HS-27A (cell line): ENCODE data around the gene SULT4A1.
"Not testable (repeated sequence)": the region's sequence is repeated elsewhere in the genome, so short reads cannot be mapped to it uniquely, and the experiment has no call there.

Experiments used
- DNase-seq: peaks from one replicate; pipeline ENCODE4 v3.0.0-alpha.2; 2012; ENCODE audit warnings: low read depth, missing footprints

Gene SULT4A1, protein sequence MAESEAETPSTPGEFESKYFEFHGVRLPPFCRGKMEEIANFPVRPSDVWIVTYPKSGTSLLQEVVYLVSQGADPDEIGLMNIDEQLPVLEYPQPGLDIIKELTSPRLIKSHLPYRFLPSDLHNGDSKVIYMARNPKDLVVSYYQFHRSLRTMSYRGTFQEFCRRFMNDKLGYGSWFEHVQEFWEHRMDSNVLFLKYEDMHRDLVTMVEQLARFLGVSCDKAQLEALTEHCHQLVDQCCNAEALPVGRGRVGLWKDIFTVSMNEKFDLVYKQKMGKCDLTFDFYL

DNA sequence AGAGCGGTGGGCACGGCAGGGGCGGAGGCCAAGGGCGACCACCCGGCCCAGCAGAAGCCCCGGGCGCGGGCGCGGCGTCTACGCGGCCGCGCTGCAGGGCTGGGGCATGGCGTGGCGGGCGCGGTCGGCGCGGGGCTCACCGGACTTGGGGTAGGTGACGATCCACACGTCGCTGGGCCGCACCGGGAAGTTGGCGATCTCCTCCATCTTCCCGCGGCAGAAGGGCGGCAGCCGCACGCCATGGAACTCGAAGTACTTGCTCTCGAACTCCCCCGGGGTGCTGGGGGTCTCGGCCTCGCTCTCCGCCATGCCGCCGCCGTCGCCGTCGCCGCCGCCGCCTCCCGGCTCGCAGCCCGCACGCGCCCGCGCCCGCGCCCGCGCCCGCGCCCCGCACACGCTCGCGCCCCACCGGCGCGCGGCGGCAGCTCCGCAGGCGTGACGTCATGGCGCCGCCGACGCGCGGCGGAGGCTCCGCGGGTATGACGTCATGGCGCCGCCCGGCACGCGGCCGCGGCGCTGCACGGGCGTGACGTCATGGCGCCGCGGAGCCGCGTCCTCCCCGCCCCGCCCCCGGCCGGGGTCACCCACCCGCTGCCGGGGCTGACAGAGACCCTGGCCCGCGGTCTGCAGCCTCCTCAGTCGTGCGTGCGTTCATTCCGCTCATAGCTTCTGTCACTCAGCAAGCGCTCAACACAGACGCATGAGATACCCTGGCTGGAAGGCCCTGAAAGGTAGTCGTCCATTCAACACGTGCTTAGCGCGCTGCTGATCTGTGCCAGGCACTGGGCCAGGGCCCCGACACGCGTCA, at the start of gene SULT4A1:
TSS of gene SULT4A1 (minus strand) at position 440 of the 808 bp plus-strand sequence. CDS start at position 309, 131 bp downstream.
- DNase-seq: no peak

DNA sequence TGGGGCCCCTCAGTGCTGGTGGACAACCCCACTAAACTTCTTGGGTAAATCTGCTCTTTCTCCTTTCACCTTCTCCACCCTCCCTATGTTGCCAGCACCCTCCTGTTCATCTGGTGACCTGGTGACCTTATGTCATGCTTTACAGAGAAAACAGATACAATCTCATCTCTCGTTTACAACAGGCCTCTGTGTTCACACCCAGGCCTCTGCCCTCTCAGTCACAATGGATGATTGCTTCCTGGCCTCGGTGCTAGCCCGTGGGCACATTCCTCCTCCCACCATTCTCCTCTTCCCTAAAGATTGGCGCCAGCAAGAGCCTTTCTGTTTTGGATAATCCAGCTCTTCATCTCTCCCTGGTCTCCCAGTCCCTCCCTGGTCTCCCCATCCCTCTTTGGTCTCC, 49.0 kb upstream of the SULT4A1 start:
- DNase-seq: no peak

DNA sequence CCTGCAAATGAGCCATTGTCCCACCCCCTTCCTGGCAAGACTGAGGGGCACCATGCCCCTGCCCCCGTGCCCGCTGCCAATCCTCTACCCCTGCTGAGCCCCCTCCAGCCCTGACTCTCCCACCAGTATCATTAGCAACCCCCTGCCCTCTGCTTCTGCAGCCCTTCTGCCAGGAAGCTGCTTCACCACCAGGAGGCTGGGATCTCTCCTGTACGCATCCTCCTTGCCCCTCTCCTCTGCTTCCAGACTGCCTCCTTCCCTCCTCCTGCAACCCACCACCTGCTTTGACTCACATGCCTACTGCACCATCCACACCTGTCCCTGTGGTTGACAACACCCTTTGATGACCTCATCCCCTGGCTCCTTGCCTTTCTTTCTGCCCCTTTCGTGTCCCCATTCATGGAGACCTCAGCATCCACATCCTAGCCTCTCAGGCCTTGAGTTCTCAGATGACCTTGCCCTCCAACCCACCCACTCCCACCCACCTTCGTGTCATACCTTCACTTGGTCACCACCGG, 47.9 kb upstream of the SULT4A1 start:
- DNase-seq: no peak

DNA sequence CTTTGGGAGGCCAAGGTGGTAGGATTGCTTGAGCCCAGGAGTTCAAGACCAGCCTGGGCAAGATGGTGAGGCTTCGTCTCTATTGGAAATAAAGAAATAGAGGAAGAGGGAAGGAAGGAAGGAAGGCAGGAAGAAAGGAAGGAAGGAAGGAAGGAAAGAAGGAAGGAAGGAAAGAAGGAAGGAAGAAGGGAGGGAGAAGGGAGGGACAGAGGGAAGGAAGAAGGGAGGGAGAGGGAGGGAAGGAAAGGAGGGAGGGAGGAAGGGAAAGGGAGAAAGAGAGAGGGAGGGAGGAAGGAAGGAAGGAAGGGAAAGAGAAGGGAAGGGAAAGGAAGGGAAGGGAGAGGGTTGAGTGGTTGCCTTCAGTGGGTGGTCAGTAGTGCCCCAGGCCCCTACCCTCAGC, 47.4 kb upstream of the SULT4A1 start:
- no peak for DNase-seq

DNA sequence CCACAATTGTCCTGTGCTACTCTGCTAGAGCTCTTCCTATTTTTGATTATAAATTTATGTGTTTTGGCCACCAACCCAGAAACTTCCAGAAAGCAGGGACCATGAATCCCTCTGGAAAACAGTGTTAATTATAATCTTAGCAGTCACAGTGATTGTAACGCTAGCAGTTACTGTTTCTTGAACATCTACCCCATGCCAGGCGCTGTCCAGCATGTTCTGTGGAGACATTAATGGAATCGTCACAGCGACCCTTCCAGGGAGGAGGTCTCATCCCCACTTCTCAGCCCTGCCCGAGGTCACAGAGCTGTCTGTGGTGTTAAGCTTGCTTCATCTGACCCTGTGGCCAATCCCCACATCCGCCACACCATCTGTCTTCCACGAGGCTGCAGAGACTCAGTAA, 43.4 kb upstream of the SULT4A1 start:
- no peak for DNase-seq

DNA sequence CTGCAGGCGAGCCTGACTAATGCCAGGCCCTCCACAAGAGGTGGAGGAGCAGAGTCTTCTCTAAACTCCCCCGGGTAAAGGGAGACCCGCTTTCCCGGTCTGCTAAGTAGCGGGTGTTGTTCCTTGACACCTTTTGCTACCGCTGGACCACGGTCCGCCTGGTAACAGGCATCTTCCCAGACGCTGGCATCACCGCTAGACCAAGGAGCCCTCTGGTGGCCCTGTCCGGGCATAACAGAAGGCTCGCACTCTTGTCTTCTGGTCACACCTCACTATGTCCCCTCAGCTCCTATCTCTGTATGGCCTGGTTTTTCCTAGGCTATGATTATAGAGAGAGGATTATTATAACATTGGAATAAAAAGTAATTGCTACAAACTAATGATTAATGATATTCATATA, 42.1 kb upstream of the SULT4A1 start:
- DNase-seq: not testable (repeated sequence)

DNA sequence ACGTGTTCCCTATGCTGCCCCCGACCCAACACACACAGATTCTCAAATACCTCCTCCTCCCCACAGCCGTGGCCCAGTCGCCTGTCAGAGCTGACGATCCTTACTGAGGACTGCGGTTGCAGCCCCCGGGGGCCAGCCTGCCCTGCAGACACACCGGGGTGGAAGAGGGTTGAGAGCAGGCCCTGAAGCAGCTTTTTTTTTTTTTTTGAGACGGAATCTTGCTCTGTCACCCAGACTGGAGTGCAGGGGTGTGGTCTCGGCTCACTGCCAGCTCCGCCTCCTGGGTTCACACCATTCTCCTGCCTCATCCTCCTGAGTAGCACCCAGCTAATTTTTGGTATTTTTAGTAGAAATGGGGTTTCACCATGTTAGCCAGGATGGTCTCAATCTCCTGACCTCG, 40.7 kb upstream of the SULT4A1 start:
- DNase-seq: not testable (repeated sequence)

DNA sequence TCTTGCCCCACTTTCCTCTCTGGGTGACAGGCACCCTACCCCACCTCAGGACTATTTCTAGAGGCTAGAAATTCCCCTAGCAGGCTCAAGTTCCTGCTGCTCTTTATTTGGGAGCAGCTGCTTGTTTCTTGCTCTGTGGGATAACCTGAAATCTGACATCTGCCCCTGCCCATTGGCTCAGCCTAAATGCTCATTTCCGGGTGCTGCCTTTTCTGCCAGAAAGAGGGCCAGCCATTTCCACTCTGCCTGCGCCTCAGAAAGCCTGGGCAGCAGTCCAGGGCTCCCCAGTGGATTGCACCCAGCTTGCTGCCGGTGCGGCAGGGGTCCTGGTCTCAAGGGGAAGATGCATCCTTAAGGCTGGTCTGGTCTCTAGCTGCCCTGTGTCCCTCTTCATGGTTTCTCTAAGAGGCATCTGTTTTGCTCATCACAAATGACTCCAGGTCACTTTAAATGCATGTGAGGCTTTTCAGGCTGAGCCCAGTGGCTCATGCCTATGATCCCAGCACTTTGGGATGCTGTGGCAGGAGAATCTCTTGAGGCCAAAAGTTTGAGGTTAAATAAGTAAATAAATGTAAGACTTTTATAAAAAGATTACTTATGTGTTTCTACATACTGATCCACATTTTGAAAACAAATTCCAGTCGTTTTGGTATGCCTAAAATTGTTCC, 39.8 kb upstream of the SULT4A1 start:
- no peak for DNase-seq

DNA sequence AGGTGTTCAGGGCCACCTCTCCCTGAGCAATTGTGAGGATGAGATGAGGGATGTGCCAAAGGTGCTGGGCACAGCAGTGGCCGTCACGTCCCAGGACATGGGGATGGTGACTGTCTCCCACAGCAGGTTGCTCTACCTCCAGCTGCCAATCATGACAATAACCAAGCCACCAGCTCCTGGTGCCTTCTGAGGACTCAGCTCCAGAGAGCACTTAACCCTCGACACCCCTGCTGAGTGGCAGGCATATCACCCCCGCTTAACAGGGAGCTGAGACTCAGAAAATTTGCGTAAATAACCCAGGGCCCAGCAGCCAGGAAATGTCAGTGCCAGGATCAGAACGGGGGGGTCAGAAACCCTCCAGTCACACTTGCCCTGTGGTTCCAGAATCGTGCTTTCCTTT, 37.9 kb upstream of the SULT4A1 start:
- DNase-seq: no peak

DNA sequence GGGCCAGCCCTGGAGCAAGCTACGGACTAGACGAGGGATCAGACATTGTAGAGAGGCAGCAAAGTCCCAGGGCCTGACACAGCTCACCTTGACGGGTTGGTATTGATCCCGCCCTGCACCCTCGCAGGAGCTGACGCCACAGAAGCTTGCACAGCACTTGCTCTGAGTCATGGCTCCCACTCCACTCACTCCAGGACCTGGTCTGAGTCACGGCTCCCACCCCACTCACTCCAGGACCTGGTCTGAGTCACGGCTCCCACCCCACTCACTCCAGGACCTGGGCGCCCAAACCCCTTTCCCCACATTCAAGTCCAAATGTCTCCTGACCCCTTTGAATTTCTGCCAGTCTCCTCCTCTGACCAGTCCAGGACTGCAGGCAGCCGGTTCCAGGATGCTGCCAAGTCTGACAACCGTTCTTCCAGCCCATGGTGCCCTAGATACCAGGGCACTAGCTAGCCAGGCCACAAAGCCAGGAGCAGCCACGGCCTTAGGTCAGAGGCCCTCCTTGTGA, 35.5 kb upstream of the SULT4A1 start:
- DNase-seq: no peak

DNA sequence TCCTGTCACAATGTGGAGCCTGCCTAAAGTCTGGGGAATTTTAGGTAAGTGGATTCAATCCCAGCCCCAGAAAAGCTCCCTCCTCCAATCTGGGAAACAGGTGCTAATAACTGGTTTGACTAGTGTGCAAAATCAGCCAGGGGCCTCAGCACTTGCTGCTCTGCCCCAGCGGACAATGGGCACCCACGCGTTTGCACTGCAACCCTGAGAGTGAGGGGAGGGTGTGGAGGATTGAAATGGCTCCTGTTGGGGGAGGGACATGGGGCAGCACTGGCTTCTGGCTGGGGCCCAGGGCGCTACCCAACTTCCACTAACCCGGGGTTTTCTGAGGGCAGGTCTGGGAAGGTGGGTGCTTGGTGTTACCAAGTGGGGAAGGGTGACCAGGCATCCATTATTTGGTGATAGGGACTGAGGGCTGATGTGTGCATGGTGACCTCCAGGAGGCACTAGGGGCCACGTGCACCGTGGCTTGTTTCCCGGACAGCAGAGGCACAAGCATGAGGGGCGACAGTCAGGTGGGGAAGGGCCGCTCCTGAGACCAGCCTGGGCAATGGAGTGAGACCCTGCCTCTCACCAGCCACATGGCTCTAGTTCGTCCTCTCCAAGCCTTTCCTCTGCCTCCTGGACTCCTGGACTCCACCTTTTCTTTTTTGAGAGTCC, 33.8 kb upstream of the SULT4A1 start:
- DNase-seq: no peak

DNA sequence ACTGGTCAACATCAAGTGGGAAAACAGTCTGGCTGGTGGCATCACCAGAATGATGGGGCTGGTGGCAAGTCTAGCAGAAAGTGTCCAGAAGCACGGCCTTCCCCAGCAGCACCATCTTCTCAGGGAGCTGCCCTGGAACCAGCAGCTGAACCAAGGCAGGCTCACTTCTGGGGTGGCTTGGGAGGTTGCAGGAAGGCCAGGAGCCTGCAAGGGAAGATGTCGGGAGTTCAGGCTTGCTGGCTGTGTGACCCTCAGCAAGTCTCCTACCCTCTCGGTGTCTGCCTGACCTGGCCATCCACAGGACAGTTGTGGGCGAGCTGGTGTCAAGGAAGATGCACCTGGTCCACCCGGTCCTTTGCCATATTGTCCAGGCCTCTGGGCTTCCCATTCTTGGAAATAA, 31.8 kb upstream of the SULT4A1 start:
- no peak for DNase-seq

DNA sequence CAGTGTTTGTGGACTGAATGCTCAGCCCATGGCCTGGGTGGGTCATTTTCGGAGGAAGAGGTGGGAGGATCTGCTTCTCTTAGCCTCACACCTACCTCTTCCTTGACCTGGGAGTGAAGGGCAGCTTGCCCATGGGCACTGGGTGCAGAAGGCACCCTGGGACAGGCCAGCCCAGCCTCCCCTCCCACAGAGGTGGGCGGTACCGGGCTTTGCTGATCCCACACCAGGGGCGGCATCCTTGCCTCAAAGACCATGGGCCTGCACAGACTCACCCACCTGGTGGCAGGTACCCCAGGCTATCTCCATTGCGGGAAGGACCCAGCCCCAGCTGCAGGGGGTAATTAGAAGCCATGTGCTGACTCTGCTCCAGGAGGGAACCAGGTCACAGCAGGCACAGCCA, 31.0 kb upstream of the SULT4A1 start:
- DNase-seq: no peak

DNA sequence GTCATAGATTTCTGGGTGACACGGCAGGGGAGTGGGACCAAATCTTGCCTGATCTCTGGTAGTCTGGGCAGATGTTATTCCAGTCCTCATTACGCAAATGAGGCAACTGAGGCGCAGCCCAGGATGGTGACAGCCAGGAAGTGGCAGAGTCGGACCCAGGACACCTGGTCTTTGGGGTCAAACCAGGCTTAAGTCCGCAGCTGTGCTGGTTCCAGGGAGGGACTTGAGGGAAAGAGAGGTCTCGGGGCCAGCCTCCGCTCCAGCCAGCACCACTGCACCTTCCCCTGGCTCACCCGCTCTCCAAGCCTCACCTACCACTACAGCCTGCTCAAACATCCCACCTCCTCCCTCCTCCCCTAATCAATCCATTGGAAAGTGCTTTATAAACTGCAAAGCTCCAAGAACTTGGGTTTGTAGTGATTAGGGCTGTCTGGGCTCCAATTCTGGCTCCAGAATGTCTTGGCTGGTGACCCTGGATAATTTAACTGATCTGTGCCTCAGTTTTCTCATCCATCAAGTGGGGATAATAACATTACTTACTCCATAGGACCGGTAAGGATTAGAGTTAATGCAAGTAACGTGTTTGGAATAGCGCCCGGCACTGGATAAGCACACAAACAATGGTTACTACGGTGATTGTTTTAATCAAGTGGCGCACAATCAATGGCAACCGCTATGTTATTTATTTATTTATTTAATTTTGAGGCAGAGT, 30.0 kb upstream of the SULT4A1 start:
- no peak for DNase-seq

DNA sequence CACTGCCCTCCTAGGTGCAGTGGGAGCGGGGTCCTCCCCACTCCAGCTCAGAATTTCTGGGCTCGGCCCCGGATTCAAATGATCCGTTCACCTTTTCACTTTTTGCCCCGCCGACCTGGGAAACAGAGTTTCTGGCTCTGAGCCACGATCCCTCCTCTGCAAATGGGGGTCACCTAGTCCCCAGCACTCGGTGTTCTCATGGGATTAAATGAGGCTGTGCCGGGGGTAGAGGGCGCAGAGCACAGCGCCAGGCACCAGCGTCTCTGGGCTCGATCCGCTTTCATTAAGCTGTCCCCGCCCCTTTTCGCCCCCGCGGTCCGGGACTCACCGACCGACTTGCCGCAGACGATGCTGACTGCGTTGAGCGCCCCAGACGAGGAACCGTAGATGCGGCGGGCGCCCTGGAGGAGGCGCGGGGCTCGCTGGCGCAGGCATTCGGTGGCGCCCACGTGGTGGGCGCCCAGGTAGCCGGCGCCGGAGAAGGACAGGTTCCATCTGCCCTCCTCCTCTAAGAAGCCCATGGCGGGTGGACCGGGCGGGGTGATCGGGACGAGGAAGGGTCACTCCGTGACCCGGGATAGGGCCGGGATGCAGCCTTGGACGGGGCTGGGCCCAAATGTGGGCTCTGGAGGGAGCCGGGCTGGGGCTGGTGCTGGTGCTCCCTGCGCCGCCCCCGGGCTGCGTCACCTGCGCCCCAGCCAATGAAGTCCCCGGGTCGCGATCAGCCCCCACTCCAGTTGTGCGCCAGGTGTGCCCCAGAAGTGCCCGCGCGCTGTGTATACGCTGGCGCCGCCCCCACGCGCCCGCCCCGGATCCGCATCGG, 29.3 kb upstream of the SULT4A1 start, which contains the start of gene PNPLA5:
TSS of gene PNPLA5 (minus strand) at position 654 of the 823 bp plus-strand sequence. CDS start at position 521, 133 bp downstream.
- no peak for DNase-seq

DNA sequence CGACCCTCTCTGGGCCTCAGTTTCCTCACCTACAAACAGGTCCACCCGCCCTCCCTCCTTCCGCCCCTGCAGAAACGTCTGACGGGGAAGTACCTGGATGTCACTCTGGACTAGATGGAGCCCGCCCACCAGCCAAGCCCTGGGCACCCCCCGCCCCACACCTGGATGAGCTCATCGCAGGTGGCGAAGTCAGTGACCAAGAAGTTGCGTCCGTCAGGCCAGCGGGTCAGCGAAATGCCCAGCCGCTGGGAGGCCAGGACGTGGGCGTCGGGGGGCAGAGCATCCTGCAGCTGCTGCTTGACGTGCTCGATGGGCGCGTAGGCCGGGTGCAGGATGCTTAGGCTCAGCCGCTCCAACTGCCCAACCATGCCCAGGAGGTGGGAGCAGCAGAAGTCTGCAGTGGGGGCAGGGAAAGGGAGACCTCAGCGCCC, 28.6 kb upstream of the SULT4A1 start:
- DNase-seq: no peak

DNA sequence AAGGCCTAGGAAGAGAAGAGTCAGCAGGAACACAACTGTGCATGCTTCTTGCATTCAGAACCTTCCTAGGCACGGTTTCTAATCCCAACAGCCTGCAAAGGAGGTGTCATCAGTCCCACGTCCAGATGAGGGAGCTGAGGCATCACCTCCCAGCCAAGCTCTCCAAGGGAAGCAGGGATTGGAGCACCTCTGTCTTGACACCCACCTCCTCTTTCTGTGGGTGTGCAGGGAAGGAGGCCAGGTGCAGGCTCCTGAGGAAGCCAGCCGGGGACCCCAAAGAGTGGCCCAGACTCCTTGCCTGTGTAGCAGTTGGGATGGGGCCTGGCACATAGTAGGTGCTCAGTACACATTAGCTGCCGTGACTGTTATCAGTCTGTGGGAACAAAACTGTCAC, 27.5 kb upstream of the SULT4A1 start:
- DNase-seq: no peak

DNA sequence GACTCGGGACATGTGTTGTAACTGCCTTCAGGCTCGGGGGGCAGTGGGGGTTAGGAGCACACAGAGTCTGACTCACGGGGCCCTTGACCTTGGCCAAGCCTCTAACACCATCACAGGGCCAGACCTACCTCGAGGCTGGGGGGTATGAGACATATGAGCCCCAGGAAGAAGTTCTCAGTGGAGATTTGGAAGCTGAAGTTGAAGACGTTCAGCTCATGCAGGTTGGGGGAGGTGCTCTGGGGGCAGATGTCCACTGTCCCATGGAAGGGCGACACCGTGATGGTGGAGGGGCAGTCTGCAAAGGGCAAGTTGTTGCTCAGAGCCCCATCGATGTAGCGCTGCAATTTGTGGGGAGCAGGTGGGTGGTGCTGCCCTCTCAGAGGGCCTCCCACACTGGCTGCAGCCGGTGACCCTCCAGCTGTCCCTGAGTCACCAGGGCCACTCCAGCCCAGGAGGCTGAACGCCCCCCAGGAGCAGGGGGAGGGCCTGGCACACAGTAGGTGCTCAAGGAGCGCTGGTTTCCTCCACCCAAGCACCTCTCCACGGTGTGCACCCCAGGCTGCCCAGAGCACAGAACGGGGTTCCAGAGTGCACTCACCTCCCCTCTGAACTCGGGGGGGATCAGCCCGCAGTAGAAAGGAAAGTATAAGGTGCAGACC, 27.0 kb upstream of the SULT4A1 start:
- no peak for DNase-seq

DNA sequence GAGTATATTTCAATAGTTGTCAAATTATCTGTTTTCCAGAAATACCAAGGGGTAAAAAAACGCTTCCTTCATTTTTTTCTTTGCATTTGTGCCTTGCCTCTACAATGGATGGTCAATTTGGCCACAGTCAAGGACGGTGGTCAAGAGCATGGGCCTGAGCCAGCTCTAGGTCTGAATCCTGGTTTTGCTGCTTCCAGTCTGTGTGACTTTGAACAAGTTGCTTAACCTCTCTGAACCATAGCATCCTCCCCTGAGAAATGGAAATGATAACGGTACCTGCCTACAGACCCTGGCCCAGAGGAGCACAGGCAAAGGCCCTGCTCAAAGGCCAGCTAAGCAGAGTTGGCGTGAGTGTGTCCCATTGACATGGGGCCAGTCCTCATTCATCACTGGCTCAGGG, 26.4 kb upstream of the SULT4A1 start:
- DNase-seq: no peak

DNA sequence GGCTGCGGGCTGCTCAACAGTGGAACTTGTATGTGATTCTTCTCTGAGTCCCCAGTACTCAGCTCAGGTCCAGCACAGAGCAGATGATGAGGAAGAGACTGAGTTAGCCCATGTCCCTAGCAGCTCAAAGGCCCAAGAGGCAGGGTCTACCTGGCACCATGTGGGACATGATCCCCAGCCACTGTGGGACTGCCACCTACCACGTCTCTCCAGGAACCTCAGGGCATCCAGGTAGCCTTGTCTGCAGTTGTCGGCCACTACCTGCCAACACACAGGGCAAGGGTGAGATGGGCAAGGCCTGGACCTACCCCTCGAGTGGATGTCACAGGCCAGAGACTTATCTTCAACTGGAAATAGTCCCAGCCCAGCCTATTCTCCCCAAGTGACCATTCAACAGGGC, 25.1 kb upstream of the SULT4A1 start:
- no peak for DNase-seq
